Endothelial cell (in vitro differentiated cells): ENCODE measurements around the gene TRUB2. TPM values are rescaled to one million over a fixed set of nuclear protein-coding genes. Genes with fewer than 3 reads are reported as not detected.

Experiments used
- DNase-seq: peaks from one replicate; pipeline ENCODE4 v3.0.0; 2021; ENCODE audit warnings: low spot score
- H3K27ac Mint-ChIP-seq: one replicate; pipeline ENCODE4 v1.8.0; 2021; ENCODE audit warnings: mixed read lengths, inconsistent platforms; ENCODE audit not compliant: unreplicated experiment
- H3K27me3 Mint-ChIP-seq: one replicate; pipeline ENCODE4 v1.8.0; 2021; ENCODE audit warnings: mild to moderate bottlenecking, moderate library complexity, mixed read lengths, inconsistent platforms; ENCODE audit not compliant: unreplicated experiment
- H3K36me3 Mint-ChIP-seq: one replicate; pipeline ENCODE4 v1.8.0; 2021; ENCODE audit warnings: mild to moderate bottlenecking, low read depth, mixed read lengths, inconsistent platforms; ENCODE audit not compliant: unreplicated experiment
- H3K4me1 Mint-ChIP-seq: one replicate; pipeline ENCODE4 v1.8.0; 2021; ENCODE audit warnings: mild to moderate bottlenecking, mixed read lengths, inconsistent platforms; ENCODE audit not compliant: unreplicated experiment
- H3K4me3 Mint-ChIP-seq: one replicate; pipeline ENCODE4 v1.8.0; 2021; ENCODE audit warnings: mild to moderate bottlenecking, mixed read lengths, inconsistent platforms; ENCODE audit not compliant: unreplicated experiment
- H3K9me3 Mint-ChIP-seq: one replicate; pipeline ENCODE4 v1.8.0; 2021; ENCODE audit warnings: mixed read lengths, inconsistent platforms; ENCODE audit not compliant: unreplicated experiment
- total RNA-seq: library from RNA; stranded (reverse); fragmentation: NEBNext Ultra II Directional; extraction: Animal tissue kit (Norgen Biotek cat#: 25700); gene quantifications from one replicate; pipeline ENCODE4 v1.2.1, GENCODE V29; 2021; ENCODE audit not compliant: unreplicated experiment
- TF ChIP-seq, protein P1 (sequence below): fragments of 200-600 bp; sonication (generic); IDR thresholded peaks from one replicate; pipeline ENCODE4 v1.5.0; 2021; ENCODE audit warnings: antibody characterized with exemption; ENCODE audit not compliant: unreplicated experiment

Gene TRUB2
- total RNA-seq, 1 donor from 2014 or later = 25.8 TPM

DNA sequence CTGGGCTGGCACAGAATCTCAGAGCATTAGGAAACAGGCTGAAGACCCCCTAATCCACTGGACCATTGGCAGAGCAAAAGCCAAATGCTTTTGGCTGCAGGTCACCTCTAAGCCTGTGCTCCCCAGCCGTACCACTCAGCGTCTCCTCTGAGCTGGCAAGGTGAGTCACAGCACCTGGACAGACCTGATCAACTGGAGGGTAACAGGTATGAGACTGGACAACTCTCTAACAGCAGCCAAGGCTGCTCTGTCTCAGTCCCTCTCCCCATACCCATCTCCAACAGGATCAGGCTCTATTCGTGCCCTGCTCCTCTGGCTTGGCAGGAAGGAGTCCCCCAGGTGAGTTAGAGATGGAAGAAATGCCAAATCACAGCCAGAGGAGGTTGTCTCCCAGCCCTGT is 51.1 kb downstream of the TRUB2 start:
- peaks cover 24% of the 10 kb centered on the region for H3K36me3 Mint-ChIP-seq
- peaks cover 8% of the 10 kb centered on the region for H3K4me1 Mint-ChIP-seq
- no peak overlapping the region for H3K4me3 Mint-ChIP-seq
- no peak overlapping the region for H3K27ac Mint-ChIP-seq
- H3K9me3 Mint-ChIP-seq = no peaks in the 10 kb centered on the region
- TF ChIP-seq, protein P1, sequence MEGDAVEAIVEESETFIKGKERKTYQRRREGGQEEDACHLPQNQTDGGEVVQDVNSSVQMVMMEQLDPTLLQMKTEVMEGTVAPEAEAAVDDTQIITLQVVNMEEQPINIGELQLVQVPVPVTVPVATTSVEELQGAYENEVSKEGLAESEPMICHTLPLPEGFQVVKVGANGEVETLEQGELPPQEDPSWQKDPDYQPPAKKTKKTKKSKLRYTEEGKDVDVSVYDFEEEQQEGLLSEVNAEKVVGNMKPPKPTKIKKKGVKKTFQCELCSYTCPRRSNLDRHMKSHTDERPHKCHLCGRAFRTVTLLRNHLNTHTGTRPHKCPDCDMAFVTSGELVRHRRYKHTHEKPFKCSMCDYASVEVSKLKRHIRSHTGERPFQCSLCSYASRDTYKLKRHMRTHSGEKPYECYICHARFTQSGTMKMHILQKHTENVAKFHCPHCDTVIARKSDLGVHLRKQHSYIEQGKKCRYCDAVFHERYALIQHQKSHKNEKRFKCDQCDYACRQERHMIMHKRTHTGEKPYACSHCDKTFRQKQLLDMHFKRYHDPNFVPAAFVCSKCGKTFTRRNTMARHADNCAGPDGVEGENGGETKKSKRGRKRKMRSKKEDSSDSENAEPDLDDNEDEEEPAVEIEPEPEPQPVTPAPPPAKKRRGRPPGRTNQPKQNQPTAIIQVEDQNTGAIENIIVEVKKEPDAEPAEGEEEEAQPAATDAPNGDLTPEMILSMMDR = no peak
- no peak for DNase-seq
- H3K27me3 Mint-ChIP-seq = peaks cover 6% of the 10 kb centered on the region

DNA sequence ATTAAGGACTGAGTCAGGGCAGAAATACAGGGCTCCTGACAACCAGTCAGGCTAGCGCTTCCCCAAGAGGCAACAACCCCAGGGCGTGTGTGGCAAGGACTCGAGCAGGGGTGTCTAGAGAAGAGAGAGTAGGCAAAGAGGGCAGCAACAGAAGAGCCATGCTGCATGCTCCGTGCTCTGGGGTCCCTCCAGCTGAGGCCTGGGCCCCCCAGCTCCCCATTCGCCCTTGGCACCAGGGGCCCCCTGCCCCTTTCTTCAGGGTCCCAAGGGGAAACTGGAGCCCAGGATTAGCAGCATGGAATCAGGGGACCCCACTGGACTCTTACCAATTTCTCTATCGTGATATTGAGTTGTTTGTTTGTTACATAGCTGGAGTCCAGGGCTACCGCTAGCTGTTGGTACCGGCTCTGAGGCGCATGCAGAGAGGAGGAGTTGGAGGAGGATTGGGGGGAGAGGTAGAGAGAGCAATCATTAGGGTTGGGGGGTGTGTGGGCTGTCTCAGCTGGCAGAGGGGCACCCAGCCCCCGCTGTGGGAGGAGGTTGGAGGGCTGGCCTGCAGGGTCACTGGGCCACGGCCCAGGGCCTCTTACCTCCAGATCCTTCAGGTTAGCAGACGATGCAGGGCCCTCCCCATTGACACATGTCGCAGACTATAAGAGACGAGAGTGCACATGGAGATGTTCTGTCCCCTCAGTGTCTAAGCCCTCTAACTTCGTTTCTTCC is 55.2 kb downstream of the TRUB2 start:
- no peak overlapping the region for H3K27ac Mint-ChIP-seq
- peaks cover 35% of the 10 kb centered on the region for H3K36me3 Mint-ChIP-seq
- no peaks in the 10 kb centered on the region for H3K4me1 Mint-ChIP-seq
- H3K4me3 Mint-ChIP-seq = peak overlapping the region; percentile 27
- no peaks in the 10 kb centered on the region for H3K9me3 Mint-ChIP-seq
- H3K27me3 Mint-ChIP-seq = peaks cover 2% of the 10 kb centered on the region
- no peak for DNase-seq
- TF ChIP-seq, protein P1 = no peak

DNA sequence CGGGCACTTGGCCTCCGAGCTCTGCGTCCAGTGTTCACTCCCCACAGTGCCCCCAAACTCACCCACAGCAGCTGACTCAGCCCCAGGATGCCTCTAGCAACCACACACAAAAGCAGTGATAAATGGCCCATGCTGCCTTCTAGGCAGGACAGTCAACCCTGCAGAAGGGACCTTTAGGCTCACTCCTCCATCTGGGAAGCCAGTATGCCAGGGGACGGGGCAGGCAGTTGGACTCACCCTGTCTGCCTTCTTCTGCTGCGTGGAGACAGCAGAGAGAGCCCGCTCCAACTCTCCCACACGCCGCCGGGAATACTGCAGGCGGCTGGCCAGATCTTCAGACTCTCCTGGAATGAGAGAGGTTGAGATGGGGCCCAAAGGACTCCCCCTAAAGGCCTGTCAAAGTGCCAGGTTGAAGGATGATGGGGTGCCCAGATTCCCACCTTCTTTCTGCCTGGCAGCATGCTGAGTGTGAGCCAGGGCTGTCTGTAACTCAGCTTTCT is 56.8 kb downstream of the TRUB2 start:
- peaks cover 43% of the 10 kb centered on the region for H3K36me3 Mint-ChIP-seq
- TF ChIP-seq, protein P1 = no peak
- peaks cover 2% of the 10 kb centered on the region for H3K27me3 Mint-ChIP-seq
- H3K4me1 Mint-ChIP-seq = no peaks in the 10 kb centered on the region
- peak overlapping the region; percentile 15 for H3K4me3 Mint-ChIP-seq
- DNase-seq = no peak
- H3K9me3 Mint-ChIP-seq = no peaks in the 10 kb centered on the region
- no peak overlapping the region for H3K27ac Mint-ChIP-seq

DNA sequence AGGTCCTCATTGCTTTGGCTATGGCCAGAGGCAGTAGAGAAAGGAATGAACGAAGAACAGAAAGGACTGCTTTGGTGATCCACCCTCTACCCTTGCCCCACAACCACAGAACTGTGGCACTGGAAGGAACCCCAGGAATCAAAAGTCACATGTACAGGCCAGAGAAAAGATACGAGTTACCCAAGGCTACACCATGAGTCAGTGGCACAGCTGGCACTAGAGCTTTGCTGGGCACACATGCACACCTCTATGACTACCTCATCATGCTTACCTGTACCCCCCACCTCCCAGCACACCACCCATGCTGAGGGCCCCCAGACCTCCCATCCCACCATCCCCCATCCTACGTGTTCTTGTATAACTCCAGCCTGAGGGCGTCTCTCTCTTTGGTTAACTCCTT is 59.6 kb downstream of the TRUB2 start:
- Mint-ChIP-seq H3K36me3 (peaks cover 54% of the 10 kb centered on the region), H3K27me3 (no peaks in the 10 kb centered on the region), H3K27ac (no peak overlapping the region), H3K4me3 (no peak overlapping the region), H3K4me1 (no peaks in the 10 kb centered on the region), H3K9me3 (no peaks in the 10 kb centered on the region)
- TF ChIP-seq, protein P1 = no peak
- no peak for DNase-seq

DNA sequence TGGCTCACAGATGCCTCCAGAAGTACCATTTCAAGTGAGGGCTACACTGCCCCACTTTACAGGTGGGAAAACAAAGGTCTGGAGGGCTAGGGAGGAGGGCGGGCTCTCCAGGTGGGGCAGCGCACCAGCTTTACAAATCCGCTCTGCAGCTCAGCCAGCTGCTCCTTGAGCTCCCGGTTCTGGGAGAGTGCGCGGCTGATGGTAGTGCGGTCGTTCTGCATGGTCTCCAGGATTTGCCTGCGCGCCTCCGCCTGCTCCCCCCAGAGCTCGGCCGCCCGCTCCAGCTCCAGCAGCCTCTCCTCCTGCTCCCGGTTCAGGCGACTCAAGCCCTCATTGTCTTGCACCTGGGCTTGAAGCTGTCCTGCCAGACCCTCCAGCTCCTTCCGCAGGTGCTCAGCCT is 61.9 kb downstream of the TRUB2 start:
- H3K27ac Mint-ChIP-seq = no peak overlapping the region
- H3K4me1 Mint-ChIP-seq = no peaks in the 10 kb centered on the region
- no peak for DNase-seq
- H3K36me3 Mint-ChIP-seq = peaks cover 50% of the 10 kb centered on the region
- H3K9me3 Mint-ChIP-seq = no peaks in the 10 kb centered on the region
- no peaks in the 10 kb centered on the region for H3K27me3 Mint-ChIP-seq
- TF ChIP-seq, protein P1 = no peak
- H3K4me3 Mint-ChIP-seq = no peak overlapping the region
